22Rv1 (cell line): ENCODE measurements around the gene DLG5.

Experiments used
- ZFX ChIP-seq: fragments of 450-650 bp; IDR thresholded peaks from 2 replicates; pipeline ENCODE4 v1.6.1; 2017; ENCODE audit warnings: antibody characterized with exemption, borderline replicate concordance
- TF ChIP-seq, protein P1 (sequence below): fragments of 450-650 bp; IDR thresholded peaks from 2 replicates; pipeline ENCODE4 v1.5.1; 2017; ENCODE audit warnings: mild to moderate bottlenecking

DNA sequence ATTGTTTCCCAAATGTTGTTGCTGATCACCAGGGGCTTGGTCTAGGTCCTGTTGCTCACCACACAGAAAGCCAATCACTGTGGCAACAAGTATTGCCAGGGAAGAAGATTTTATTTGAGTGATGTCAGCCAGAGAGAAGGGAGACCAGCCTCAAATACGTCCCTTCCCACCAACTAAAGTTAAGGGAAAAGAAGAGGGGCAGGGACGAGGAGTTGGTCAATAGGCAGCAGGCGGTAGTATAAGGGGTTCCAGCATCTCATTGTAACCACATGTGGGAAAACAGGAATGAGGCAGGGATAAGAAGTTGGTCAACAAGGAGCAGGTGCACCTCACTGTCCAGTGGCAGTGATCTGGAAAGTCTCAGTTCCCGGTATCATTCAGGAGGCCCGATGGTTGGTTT, 150.1 kb downstream of the DLG5 start:
- TF ChIP-seq, protein P1, sequence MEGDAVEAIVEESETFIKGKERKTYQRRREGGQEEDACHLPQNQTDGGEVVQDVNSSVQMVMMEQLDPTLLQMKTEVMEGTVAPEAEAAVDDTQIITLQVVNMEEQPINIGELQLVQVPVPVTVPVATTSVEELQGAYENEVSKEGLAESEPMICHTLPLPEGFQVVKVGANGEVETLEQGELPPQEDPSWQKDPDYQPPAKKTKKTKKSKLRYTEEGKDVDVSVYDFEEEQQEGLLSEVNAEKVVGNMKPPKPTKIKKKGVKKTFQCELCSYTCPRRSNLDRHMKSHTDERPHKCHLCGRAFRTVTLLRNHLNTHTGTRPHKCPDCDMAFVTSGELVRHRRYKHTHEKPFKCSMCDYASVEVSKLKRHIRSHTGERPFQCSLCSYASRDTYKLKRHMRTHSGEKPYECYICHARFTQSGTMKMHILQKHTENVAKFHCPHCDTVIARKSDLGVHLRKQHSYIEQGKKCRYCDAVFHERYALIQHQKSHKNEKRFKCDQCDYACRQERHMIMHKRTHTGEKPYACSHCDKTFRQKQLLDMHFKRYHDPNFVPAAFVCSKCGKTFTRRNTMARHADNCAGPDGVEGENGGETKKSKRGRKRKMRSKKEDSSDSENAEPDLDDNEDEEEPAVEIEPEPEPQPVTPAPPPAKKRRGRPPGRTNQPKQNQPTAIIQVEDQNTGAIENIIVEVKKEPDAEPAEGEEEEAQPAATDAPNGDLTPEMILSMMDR: no peak
- TF ChIP-seq ZFX: no peak
